ENCODE data around the gene NT5C3A. TPM values are rescaled to one million over a fixed set of nuclear protein-coding genes. Genes with fewer than 3 reads are reported as not detected.

Gene NT5C3A
- total and polyA plus RNA-seq, 9 of the 15 experiments (the other 6 are each of a cell fraction or from before 2014, with no cell fraction given), result 18.6 to 60.1 (median 40.0) TPM

GRCh38 chr7:33050535-33051318 lies 11.8 kb downstream of the NT5C3A start (continued):
- TF ChIP-seq, protein P1, sequence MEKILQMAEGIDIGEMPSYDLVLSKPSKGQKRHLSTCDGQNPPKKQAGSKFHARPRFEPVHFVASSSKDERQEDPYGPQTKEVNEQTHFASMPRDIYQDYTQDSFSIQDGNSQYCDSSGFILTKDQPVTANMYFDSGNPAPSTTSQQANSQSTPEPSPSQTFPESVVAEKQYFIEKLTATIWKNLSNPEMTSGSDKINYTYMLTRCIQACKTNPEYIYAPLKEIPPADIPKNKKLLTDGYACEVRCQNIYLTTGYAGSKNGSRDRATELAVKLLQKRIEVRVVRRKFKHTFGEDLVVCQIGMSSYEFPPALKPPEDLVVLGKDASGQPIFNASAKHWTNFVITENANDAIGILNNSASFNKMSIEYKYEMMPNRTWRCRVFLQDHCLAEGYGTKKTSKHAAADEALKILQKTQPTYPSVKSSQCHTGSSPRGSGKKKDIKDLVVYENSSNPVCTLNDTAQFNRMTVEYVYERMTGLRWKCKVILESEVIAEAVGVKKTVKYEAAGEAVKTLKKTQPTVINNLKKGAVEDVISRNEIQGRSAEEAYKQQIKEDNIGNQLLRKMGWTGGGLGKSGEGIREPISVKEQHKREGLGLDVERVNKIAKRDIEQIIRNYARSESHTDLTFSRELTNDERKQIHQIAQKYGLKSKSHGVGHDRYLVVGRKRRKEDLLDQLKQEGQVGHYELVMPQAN (IDR thresholded peaks at IDR 0.05; ENCODE audit: borderline replicate concordance), result no peak
- no peak for TF ChIP-seq ZFPM2 (CRISPR knock-in tag; IDR thresholded peaks at IDR 0.05)
- no peak for TF ChIP-seq CHD1 (IDR thresholded peaks at IDR 0.05; ENCODE audit: low read length)
- TF ChIP-seq GTF2B (IDR thresholded peaks at IDR 0.05; ENCODE audit: extremely low read depth, insufficient read length), result no peak
- 0 out of 2 replicates have a peak, but pooled peaks have one; percentile 18 for TF ChIP-seq NCOR1 (IDR thresholded peaks at IDR 0.05)
- TF ChIP-seq CEBPG (CRISPR knock-in tag; IDR thresholded peaks at IDR 0.05), result 0 out of 2 replicates have a peak, but pooled peaks have one; percentile 10
- peak; percentile 12 to 48; a peak in 2 of 4 replicates for TF ChIP-seq CEBPG (tag; conservative IDR thresholded peaks at IDR 0.05 in 1 of 2, IDR thresholded peaks at IDR 0.05 in 1 of 2)
- no peak for TF ChIP-seq NR2F6 (CRISPR knock-in tag; IDR thresholded peaks at IDR 0.05)
- no peak for TF ChIP-seq JUND (IDR thresholded peaks at IDR 0.05; ENCODE audit: borderline replicate concordance, low read depth, low read length)
- TF ChIP-seq JUND (tag; IDR thresholded peaks at IDR 0.05; ENCODE audit: borderline replicate concordance, low read depth, low read length), result no peak
- no peak for TF ChIP-seq PYGO2 (tag; IDR thresholded peaks at IDR 0.05)
- TF ChIP-seq, protein P2, sequence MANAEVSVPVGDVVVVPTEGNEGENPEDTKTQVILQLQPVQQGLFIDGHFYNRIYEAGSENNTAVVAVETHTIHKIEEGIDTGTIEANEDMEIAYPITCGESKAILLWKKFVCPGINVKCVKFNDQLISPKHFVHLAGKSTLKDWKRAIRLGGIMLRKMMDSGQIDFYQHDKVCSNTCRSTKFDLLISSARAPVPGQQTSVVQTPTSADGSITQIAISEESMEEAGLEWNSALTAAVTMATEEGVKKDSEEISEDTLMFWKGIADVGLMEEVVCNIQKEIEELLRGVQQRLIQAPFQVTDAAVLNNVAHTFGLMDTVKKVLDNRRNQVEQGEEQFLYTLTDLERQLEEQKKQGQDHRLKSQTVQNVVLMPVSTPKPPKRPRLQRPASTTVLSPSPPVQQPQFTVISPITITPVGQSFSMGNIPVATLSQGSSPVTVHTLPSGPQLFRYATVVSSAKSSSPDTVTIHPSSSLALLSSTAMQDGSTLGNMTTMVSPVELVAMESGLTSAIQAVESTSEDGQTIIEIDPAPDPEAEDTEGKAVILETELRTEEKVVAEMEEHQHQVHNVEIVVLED (CRISPR knock-in tag; IDR thresholded peaks at IDR 0.05), result no peak
- TF ChIP-seq NFE2 (IDR thresholded peaks at IDR 0.05; ENCODE audit: low read depth), result no peak
- no peak for TF ChIP-seq KDM2B (CRISPR knock-in tag; IDR thresholded peaks at IDR 0.05)
- TF ChIP-seq, protein P3, sequence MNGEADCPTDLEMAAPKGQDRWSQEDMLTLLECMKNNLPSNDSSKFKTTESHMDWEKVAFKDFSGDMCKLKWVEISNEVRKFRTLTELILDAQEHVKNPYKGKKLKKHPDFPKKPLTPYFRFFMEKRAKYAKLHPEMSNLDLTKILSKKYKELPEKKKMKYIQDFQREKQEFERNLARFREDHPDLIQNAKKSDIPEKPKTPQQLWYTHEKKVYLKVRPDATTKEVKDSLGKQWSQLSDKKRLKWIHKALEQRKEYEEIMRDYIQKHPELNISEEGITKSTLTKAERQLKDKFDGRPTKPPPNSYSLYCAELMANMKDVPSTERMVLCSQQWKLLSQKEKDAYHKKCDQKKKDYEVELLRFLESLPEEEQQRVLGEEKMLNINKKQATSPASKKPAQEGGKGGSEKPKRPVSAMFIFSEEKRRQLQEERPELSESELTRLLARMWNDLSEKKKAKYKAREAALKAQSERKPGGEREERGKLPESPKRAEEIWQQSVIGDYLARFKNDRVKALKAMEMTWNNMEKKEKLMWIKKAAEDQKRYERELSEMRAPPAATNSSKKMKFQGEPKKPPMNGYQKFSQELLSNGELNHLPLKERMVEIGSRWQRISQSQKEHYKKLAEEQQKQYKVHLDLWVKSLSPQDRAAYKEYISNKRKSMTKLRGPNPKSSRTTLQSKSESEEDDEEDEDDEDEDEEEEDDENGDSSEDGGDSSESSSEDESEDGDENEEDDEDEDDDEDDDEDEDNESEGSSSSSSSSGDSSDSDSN (IDR thresholded peaks at IDR 0.05; ENCODE audit: borderline replicate concordance in 1 of 2, low read depth in 2 of 2, low read length in 2 of 2), result no peak
- TF ChIP-seq, protein P4, sequence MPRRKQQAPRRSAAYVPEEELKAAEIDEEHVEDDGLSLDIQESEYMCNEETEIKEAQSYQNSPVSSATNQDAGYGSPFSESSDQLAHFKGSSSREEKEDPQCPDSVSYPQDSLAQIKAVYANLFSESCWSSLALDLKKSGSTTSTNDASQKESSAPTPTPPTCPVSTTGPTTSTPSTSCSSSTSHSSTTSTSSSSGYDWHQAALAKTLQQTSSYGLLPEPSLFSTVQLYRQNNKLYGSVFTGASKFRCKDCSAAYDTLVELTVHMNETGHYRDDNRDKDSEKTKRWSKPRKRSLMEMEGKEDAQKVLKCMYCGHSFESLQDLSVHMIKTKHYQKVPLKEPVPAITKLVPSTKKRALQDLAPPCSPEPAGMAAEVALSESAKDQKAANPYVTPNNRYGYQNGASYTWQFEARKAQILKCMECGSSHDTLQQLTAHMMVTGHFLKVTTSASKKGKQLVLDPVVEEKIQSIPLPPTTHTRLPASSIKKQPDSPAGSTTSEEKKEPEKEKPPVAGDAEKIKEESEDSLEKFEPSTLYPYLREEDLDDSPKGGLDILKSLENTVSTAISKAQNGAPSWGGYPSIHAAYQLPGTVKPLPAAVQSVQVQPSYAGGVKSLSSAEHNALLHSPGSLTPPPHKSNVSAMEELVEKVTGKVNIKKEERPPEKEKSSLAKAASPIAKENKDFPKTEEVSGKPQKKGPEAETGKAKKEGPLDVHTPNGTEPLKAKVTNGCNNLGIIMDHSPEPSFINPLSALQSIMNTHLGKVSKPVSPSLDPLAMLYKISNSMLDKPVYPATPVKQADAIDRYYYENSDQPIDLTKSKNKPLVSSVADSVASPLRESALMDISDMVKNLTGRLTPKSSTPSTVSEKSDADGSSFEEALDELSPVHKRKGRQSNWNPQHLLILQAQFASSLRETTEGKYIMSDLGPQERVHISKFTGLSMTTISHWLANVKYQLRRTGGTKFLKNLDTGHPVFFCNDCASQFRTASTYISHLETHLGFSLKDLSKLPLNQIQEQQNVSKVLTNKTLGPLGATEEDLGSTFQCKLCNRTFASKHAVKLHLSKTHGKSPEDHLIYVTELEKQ (CRISPR knock-in tag; IDR thresholded peaks at IDR 0.05), result no peak
- TF ChIP-seq GATAD2B (IDR thresholded peaks at IDR 0.05; ENCODE audit: borderline replicate concordance), result peak; percentile 40; the same call in 1 of the 2 replicates
